CD4-positive, alpha-beta T cell treated with Interleukin-21 for 1 hour (primary cell): Measurements from ENCODE around the gene IDI2.
"Not testable (repeated sequence)": the region's sequence is repeated elsewhere in the genome, so short reads cannot be mapped to it uniquely, and the experiment has no call there.

ENCODE experiments used
- DNase-seq: peaks from one replicate; pipeline ENCODE4 v3.0.0-alpha.2; 2020

IDI2 gene

DNA sequence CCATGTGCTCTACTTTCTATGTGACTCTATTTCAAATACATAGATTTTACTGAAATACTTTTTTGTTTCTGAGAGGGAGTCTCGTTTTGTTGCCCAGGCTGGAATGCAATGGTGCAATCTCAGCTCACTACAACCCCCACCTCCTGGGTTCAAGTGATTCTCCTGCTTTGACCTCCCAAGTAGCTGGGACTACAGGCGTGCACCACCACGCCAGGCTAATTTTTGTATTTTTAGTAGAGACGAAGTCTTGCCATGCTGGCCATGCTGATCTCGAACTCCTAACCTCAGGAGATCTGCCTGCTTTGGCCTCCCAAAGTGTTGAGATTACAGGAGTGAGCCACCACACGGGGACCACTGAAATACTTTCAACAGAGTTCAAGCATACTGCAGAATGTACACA lies 19.8 kb upstream of the IDI2 start:
- no peak for DNase-seq

- DNase-seq = no peak
These were observed 19.3 kb upstream of the IDI2 start for GRCh38 chr10:1044964-1045363.

DNA sequence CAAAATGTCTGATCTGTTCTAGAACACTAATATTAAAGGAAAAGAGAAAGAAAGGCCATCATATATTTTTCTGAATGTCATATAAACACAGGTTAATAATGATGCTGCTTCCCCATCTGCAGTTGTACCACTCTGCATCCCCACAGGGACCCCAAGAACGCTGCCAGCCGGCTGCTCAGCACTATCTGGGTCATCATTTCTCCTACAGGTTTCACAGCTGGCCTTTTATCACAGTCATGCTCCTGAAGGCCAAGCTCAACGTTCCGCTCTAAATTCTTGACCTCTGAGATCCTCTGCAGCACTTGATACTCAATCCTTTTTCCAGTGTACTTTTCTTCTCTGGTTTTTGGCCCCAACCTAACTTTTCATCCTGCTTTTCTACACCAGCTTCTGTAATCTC lies 18.5 kb upstream of the IDI2 start:
- no peak for DNase-seq

DNA sequence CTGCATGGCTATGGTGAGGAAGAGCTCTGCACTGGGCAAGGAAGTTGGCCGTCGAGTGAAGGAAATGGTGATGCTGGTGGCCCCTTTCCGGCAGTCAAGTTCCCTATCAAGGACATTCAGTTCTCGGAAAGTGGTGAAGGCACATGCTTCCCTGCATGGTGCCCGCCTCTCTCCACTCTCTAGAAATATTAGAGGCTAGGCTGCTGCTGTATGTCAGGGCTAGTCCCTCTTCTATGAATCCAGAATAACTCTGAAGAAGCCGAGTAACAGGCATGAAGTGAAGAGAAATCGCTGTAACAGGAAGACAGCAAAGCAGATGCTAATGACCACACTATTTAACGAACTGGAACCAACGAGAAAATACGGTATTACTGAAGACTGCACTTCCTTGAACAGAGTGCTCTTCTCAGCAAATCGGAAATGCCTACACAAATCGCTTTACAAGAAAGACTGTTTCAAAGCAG lies 17.9 kb upstream of the IDI2 start:
- DNase-seq = peak; percentile 56

- no peak for DNase-seq
These were observed 15.9 kb upstream of the IDI2 start for GRCh38 chr10:1041514-1041913.

DNA sequence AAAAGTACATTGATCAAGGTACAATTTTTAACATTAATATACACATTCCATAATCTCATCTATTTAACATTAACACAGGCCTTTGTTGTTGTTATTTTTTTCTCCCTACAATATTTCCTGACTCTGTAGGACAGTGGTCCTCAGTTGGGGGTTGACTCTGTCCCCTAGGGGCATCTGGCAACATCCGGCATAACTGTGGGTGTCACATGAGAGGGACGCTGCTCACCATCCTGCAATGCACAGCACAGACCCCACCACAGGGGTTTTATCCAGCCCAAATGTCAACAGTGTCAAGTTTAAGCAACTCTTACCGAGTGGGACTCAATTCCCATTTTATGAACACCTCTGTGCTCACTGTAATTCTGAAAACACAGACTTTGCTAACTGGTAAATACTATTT lies 14.5 kb upstream of the IDI2 start:
- no peak for DNase-seq

DNA sequence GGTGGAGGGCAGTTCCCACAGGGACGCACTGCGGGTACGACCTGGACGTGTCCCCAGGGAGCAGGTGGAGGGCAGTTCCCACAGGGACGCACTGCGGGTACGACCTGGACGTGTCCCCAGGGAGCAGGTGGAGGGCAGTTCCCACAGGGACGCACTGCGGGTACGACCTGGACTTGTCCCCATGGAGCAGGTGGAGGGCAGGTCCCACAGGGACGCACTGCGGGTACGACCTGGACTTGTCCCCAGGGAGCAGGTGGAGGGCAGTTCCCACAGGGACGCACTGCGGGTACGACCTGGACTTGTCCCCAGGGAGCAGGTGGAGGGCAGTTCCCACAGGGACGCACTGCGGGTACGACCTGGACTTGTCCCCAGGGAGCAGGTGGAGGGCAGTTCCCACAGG lies 13.1 kb upstream of the IDI2 start:
- DNase-seq = not testable (repeated sequence)

- no peak for DNase-seq
These were observed 11.4 kb upstream of the IDI2 start for GRCh38 chr10:1037098-1037497.

DNA sequence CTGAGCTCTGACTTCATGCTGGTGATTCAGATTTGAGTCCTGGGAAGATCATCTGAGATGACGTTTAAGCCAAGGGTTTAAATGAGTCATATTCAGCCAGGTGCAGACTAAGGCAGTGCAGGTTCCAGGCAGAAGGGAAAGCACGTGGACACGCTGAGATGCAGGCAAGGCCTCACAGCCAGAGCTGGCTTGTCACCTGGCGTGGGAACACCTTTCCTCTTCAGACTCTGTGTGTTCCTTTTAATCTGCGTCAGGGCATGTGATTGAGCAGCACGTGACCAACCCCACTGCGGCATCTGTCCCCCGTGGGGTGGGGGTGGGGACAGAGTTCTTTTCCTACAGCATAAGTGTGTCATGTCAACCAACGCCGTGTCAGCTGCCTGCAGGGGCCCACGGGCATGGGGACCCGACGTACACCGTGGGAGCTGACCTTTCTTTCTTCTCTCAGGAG lies 10.7 kb upstream of the IDI2 start:
- DNase-seq = peak; percentile 35

GRCh38 chr10:1035201-1035600 lies 9.5 kb upstream of the IDI2 start:
- no peak for DNase-seq

DNA sequence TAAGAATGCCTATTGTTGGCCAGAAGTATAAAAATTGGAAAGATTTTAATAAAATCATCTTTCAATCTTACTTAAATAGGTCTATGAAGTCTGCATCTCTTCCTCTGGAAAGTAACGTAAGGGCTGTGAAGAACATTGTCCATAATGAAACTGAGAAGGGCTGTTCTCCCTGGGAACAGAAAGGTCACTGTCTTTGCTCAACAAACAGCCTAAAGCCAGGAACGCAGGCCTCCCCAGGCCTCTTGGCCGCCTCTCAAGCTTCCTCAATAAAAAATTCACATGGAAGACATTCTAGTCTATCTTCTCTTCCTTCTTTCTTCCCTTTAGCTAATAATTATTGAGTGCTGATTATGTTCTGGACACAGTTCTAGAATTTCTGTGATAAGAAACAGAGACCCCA lies 9.1 kb upstream of the IDI2 start:
- DNase-seq = no peak

DNA sequence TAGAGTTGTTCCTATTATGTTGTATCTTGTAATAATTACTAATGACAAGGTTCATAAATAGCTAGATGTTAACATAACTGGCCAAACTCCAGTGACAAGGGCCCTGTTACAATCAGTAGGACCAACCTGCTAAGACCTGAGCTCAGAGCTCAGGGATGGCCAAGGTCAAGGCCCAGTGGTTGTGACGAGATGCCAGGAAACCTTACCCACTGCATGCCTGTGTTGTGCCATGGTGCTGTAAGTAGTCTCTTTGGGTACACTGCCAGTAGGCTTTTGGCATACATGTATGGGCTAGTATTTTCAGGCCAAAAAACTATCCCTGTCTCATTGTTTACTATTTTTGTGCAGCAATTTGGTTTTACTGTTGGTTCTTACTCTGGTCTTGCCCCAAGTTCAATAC lies 7.9 kb upstream of the IDI2 start:
- no peak for DNase-seq

- no peak for DNase-seq
These were observed 4.2 kb upstream of the IDI2 start for GRCh38 chr10:1029838-1030237.

GRCh38 chr10:1026578-1026977 lies 919 bp upstream of the IDI2 start:
- DNase-seq = no peak

- DNase-seq = no peak
These were observed 1.6 kb downstream of the IDI2 start for GRCh38 chr10:1024103-1024502.

DNA sequence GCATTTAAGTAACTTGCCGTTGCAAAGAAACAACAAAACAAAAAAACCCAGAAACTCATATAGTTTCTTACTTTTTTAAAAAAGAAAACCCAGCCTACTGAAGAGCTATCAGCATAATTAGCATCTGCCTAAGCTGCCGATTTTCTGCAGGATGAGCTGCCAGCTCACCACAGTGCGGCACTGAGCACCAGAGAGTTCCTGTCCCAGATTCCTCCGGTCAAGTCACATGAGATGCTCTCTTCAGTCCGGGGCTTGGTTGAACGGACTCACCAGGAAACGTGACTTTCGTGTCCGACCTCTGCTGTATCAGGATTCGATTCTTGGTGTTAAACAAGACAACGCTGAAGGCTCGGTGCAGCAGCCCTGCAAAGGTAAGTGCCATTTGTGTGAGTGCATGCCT lies 3.2 kb downstream of the IDI2 start:
- DNase-seq = no peak

DNA sequence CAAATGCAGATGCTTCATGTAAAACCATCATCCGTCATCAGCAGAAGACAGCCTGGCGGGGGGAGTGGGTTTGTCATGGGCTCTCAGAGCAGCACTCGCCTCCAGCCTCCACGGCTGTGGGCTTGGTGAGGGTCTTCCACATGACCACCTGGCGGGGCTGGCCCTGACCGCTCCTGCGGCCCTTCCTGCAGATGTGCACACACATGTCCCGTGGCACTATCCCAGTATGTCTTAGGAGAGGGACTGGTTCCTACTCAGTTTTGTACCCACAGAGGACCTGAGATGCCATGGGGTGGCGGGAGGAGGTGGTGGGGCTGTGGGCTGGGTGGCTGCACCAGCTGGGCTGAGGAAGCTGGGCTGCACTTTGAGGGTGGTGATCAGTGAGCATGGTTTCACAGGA lies 4.7 kb downstream of the IDI2 start:
- DNase-seq = no peak

- no peak for DNase-seq
These were observed 5.2 kb downstream of the IDI2 start for GRCh38 chr10:1020460-1020859.

DNA sequence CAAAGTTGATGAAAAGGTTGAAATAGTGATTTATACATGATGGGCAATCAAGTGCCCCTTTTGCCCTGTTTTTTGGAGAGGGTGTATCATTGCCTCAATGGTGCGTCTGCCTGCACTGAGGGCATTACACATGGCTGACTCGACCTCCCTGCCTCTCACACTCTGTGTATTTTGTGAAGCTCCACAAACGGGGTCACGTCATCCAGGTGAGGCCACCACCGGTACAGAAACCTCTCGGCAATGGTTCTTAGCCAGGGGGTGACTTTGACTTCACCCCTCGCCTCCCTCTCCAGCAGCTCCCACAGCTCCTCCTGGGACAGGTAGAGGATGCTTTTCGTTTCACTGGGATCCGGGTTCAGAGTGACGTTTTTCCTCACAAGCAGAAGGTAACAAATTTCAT lies 6.3 kb downstream of the IDI2 start:
- DNase-seq = no peak

- no peak for DNase-seq
These were observed 10.0 kb downstream of the IDI2 start for GRCh38 chr10:1015688-1016087.

DNA sequence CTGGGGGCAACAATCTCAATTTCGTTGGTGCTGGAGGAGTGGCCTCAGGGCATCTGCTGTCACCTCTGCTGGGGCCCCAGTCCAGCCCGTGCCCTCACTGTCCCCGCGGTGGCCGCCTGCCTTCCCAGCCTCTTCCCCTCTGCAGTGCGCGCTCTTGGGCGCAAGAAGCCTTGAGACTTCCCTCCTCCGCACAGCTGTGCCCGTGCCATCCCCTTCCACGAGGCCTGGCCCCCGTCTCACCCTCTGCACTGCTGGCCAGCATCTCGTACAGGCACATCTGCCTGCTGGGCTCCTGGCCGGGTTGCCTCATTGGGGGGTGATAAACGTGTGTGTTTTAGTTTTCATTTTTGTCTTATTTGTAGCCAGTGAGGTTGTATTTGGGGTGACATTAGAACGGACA lies 14.0 kb downstream of the IDI2 start:
- DNase-seq = no peak

DNA sequence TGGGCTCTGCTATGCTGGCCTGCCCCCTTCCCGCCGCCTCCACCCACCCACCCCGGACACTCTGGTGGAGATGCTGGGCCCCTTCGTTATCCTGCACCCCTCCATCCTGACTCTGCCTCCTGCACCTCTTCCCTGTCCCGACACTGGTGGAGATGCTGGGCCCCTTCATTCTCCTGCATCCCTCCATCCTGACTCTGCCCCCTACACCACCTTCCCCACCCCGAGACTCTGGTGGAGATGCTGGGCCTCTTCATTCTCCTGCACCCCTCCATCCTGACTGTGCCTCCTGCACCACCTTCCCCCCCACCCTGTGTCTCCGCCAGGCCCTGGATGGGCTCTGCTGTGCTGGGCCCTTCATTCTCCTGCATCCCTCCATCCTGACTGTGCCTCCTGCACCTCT lies 15.0 kb downstream of the IDI2 start:
- no peak for DNase-seq

DNA sequence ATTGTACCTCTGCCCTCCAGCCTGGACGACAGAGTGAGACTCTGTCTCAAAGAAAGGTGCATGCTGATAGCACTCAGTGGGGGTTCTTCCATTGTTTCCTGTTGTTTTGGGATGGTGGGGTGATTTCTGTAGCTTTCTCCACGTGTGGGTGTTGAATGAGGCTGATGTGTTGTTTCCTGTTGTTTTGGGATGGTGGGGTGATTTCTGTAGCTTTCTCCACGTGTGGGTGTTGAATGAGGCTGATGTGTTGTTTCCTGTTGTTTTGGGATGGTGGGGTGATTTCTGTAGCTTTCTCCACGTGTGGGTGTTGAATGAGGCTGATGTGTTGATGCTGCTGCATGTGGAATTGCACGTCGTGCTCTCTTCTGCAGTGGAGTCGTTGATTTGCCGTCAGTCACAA lies 15.7 kb downstream of the IDI2 start:
- not testable (repeated sequence) for DNase-seq

DNA sequence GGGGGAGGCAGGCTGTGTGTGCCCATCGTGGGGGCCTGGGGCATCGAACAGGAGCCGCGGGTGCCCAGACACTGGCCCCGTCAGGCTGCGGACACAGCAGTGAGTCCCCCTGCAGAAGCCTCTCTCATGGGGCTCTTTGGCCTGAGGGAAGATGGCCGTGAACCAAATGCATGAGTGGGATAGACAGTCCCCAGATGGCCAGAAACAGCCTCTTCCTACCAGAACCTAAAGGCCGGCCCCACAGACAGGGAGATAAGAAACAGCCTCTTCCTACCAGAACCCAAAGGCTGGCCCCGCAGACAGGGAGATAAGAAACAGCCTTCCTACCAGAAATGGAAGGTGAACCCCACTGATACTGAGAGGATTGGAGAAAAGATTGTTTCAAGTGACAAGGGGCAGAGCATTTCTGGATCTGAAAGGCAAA lies 16.6 kb downstream of the IDI2 start:
- no peak for DNase-seq

DNA sequence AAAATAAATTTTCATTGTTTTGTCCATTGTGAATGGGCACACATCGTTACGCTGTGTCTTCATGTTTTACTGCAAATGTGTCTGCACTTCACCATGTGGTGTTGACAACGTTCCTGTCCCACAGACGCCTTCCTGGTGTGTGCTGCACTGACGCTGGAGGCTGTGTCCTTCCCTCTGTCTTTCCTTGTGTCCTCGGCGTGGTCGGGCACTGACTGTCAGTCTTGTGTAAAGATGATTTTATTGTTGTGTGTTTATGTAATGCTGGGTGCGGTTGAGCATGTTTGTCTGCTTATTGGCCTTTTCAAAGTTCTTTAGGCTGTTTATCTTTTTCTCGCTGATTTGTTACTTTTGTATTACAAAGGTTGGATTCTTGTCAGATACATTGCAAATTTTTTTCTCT lies 18.1 kb downstream of the IDI2 start:
- no peak for DNase-seq

- DNase-seq = no peak
These were observed 19.1 kb downstream of the IDI2 start for GRCh38 chr10:1006573-1006972.
